C4-2B (cell line): ENCODE results near the gene VIL1.

Experiments used
- ZFX ChIP-seq: fragments of 450-650 bp; IDR thresholded peaks from 2 replicates; pipeline ENCODE4 v1.6.1; 2017
- TF ChIP-seq, protein P1 (sequence below): fragments of 450-650 bp; conservative IDR thresholded peaks from 2 replicates; pipeline ENCODE4 v1.5.1; 2017; ENCODE audit warnings: mild to moderate bottlenecking

DNA sequence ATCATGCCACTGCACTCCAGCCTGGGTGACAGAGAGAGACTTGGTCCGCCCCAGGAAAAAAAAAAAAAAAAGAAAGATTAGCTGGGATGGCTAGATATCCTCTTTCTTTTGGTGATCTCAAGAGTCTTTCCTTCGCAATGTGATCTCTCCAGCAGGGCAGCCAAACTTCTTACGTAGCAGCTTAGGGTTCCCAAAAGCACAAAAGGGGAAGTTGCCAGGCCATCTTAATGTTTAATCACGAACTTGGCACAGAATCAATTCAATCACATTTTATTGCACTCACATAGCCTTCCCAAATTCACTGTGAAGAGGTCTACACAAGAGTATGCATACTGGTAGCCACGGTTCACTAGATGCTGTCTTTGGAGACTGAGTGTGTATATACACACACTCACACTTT is 53.1 kb downstream of the VIL1 start:
- TF ChIP-seq, protein P1, sequence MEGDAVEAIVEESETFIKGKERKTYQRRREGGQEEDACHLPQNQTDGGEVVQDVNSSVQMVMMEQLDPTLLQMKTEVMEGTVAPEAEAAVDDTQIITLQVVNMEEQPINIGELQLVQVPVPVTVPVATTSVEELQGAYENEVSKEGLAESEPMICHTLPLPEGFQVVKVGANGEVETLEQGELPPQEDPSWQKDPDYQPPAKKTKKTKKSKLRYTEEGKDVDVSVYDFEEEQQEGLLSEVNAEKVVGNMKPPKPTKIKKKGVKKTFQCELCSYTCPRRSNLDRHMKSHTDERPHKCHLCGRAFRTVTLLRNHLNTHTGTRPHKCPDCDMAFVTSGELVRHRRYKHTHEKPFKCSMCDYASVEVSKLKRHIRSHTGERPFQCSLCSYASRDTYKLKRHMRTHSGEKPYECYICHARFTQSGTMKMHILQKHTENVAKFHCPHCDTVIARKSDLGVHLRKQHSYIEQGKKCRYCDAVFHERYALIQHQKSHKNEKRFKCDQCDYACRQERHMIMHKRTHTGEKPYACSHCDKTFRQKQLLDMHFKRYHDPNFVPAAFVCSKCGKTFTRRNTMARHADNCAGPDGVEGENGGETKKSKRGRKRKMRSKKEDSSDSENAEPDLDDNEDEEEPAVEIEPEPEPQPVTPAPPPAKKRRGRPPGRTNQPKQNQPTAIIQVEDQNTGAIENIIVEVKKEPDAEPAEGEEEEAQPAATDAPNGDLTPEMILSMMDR: no peak
- no peak for TF ChIP-seq ZFX
